ENCODE results near the gene PARPBP. TPM values are rescaled to one million over a fixed set of nuclear protein-coding genes. Genes with fewer than 3 reads are reported as not detected.
"Not testable (repeated sequence)": the region's sequence is repeated elsewhere in the genome, so short reads cannot be mapped to it uniquely, and the experiment has no call there.

Gene PARPBP
- polyA plus RNA-seq, 4 donors: 1.1 to 12.1 (median 6.0) TPM

DNA sequence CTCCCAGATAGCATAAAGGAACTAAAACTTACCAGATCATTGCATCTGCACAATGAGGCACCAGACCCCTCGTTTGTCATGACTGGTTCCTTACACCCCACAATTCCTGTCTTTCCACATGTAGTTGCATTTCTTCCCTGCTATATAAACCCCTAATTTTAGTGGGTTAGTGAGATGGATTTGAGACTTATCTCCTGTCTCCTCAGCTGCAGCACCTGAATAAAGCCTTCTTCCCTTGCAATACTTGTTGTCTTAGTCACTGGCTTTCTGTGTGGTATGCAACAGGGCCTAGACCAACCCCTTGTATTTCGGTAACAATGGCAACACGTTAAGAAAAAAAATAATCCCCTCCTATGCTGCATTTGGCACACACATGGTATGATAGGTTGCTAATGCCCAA lies 13.1 kb upstream of the PARPBP start:
- no peak overlapping the region for H3K27ac ChIP-seq (ENCODE audit: low read depth in 1 of 3, low read length in 2 of 3)
- FAIRE-seq (no peak), DNase-seq (no peak)
- peaks cover 9 to 22% (median 17%) of the 10 kb centered on the region in 3 donors for H3K36me3 ChIP-seq (ENCODE audit: control insufficient read depth in 3 of 3, insufficient read depth in 2 of 3, low read depth in 1 of 3, low read length in 3 of 3)
- H3K4me3 ChIP-seq (ENCODE audit: low read depth in 1 of 3, low read length in 3 of 3): no peak overlapping the region
- WGBS, 3 donors: 95 to 99% (median 95%) methylated on average over 3 of the region's 3 CpGs
- no peaks in the 10 kb centered on the region for H3K4me1 ChIP-seq (ENCODE audit: control insufficient read depth in 3 of 3, insufficient read depth in 2 of 3, low read depth in 1 of 3, low read length in 2 of 3)
- peaks cover 0 to 14% of the 10 kb centered on the region in 2 donors for H3K9me3 ChIP-seq (ENCODE audit: control insufficient read depth in 2 of 2, insufficient read depth in 1 of 2, low read depth in 1 of 2, low read length in 1 of 2)
- no peaks in the 10 kb centered on the region for H3K27me3 ChIP-seq (ENCODE audit: control insufficient read depth in 3 of 3, insufficient read depth in 3 of 3, low read length in 3 of 3)

DNA sequence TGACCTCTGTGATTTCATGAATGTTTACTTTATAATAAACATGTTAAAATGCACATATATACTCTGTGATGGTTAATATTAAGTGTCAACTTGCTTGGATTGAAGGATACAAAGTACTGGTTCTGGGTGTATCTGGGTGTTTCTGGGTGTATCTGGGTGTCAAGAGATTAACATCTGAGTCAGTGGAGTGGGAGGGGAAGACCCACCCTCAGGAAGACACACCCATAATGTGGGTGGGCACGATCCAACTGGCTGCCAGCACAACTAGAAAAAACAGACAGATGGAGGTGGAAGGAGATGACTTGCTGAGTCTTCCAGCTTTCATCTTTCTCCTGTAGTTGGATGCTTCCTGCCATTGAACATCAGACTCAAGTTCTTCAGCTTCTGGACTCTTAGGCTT lies 12.0 kb upstream of the PARPBP start:
- Histone ChIP-seq H3K9me3 (ENCODE audit: control insufficient read depth in 2 of 2, insufficient read depth in 1 of 2, low read depth in 1 of 2, low read length in 1 of 2) (peaks cover 0 to 14% of the 10 kb centered on the region in 2 donors), H3K27me3 (ENCODE audit: control insufficient read depth in 3 of 3, insufficient read depth in 3 of 3, low read length in 3 of 3) (no peaks in the 10 kb centered on the region), H3K27ac (ENCODE audit: low read depth in 1 of 3, low read length in 2 of 3) (no peak overlapping the region), H3K4me1 (ENCODE audit: control insufficient read depth in 3 of 3, insufficient read depth in 2 of 3, low read depth in 1 of 3, low read length in 2 of 3) (no peaks in the 10 kb centered on the region), H3K36me3 (ENCODE audit: control insufficient read depth in 3 of 3, insufficient read depth in 2 of 3, low read depth in 1 of 3, low read length in 3 of 3) (peaks cover 9 to 22% (median 17%) of the 10 kb centered on the region in 3 donors), H3K4me3 (ENCODE audit: low read depth in 1 of 3, low read length in 3 of 3) (no peak overlapping the region)
- DNase-seq (no peak), FAIRE-seq (no peak)
- 72 to 100% (median 100%) methylated on average over 1 of the region's 1 CpG for WGBS, 3 donors

DNA sequence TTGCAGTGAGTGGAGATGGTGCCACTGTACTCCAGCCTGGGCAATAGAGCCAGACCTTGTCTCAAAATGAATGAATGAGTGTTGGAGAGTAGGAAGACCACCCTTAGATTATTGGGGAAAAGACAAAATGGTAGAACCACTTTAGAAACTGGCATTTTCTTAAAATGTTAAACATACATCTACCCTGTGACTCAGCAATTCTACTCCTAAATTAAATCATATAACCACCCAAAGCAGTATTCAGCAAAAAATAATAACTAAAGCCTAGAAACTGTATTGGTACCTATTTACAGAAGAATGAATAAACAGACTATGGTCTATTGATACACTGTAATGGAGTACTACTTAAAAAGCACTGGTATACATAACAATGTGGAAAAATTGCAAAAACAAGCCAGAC lies 9.2 kb upstream of the PARPBP start:
- DNase-seq (no peak), FAIRE-seq (no peak)
- H3K27ac ChIP-seq (ENCODE audit: low read depth in 1 of 3, low read length in 2 of 3): no peak overlapping the region
- no peaks in the 10 kb centered on the region for H3K4me1 ChIP-seq (ENCODE audit: control insufficient read depth in 3 of 3, insufficient read depth in 2 of 3, low read depth in 1 of 3, low read length in 2 of 3)
- H3K27me3 ChIP-seq (ENCODE audit: control insufficient read depth in 3 of 3, insufficient read depth in 3 of 3, low read length in 3 of 3): no peaks in the 10 kb centered on the region
- H3K36me3 ChIP-seq (ENCODE audit: control insufficient read depth in 3 of 3, insufficient read depth in 2 of 3, low read depth in 1 of 3, low read length in 3 of 3): peaks cover 9 to 17% (median 14%) of the 10 kb centered on the region in 3 donors
- no peak overlapping the region for H3K4me3 ChIP-seq (ENCODE audit: low read depth in 1 of 3, low read length in 3 of 3)
- peaks cover 0 to 10% of the 10 kb centered on the region in 2 donors for H3K9me3 ChIP-seq (ENCODE audit: control insufficient read depth in 2 of 2, insufficient read depth in 1 of 2, low read depth in 1 of 2, low read length in 1 of 2)

DNA sequence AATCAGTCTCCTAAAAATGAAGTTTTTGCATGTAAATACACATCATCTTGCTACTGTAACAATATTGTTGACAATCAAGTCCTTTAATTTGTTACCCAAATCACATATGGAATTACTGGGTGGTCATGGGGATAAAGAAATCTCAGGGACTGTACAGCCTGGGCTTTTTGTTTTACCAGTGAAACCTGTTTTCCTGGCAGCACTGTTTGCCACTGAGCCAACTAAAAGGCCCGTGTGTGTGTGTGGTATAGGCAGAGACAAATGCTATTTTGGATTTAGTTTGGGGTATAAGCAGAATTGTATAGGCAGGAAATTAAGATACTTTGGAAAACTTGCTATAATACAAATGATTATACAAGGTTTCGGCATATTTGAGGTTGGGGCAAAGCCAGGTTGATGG lies 5.8 kb upstream of the PARPBP start:
- no peaks in the 10 kb centered on the region for H3K9me3 ChIP-seq (ENCODE audit: control insufficient read depth in 2 of 2, insufficient read depth in 1 of 2, low read depth in 1 of 2, low read length in 1 of 2)
- peaks cover 2 to 14% (median 9%) of the 10 kb centered on the region in 3 donors for H3K36me3 ChIP-seq (ENCODE audit: control insufficient read depth in 3 of 3, insufficient read depth in 2 of 3, low read depth in 1 of 3, low read length in 3 of 3)
- H3K4me1 ChIP-seq (ENCODE audit: control insufficient read depth in 3 of 3, insufficient read depth in 2 of 3, low read depth in 1 of 3, low read length in 2 of 3): peaks cover 0 to 4% (median 0%) of the 10 kb centered on the region in 3 donors
- H3K4me3 ChIP-seq (ENCODE audit: low read depth in 1 of 3, low read length in 3 of 3): no peak overlapping the region
- H3K27ac ChIP-seq (ENCODE audit: low read depth in 1 of 3, low read length in 2 of 3): no peak overlapping the region
- no peak for DNase-seq
- no peak for FAIRE-seq
- H3K27me3 ChIP-seq (ENCODE audit: control insufficient read depth in 3 of 3, insufficient read depth in 3 of 3, low read length in 3 of 3): no peaks in the 10 kb centered on the region
- 88% methylated on average over 2 of the region's 2 CpGs for WGBS, 3 donors

DNA sequence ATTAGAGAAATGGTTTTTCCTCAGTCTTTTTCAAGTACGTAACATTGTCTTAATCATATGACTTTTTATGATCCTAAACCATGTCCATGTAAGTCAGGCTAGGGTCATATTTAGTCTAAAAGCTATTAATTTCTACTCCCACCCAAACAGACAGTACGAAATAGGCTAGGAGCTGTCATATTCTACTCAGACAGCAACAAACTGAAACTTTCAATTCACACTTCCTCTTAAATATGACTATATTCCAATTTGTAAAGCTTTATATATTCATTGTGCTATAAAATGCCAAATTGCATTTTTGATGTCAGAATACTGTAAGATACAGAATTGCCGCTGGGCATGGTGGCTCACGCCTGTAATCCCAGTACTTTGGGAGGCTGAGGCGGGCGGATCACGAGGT lies 3.6 kb upstream of the PARPBP start:
- peaks cover 2 to 4% (median 3%) of the 10 kb centered on the region in 3 donors for H3K4me1 ChIP-seq (ENCODE audit: control insufficient read depth in 3 of 3, insufficient read depth in 2 of 3, low read depth in 1 of 3, low read length in 2 of 3)
- H3K4me3 ChIP-seq (ENCODE audit: low read depth in 1 of 3, low read length in 3 of 3): no peak overlapping the region
- no peak overlapping the region for H3K27ac ChIP-seq (ENCODE audit: low read depth in 1 of 3, low read length in 2 of 3)
- no peak for FAIRE-seq
- H3K9me3 ChIP-seq (ENCODE audit: control insufficient read depth in 2 of 2, insufficient read depth in 1 of 2, low read depth in 1 of 2, low read length in 1 of 2): no peaks in the 10 kb centered on the region
- WGBS, 3 donors: 91 to 94% (median 92%) methylated on average over 7 of the region's 7 CpGs
- peaks cover 0 to 7% (median 4%) of the 10 kb centered on the region in 3 donors for H3K36me3 ChIP-seq (ENCODE audit: control insufficient read depth in 3 of 3, insufficient read depth in 2 of 3, low read depth in 1 of 3, low read length in 3 of 3)
- no peaks in the 10 kb centered on the region for H3K27me3 ChIP-seq (ENCODE audit: control insufficient read depth in 3 of 3, insufficient read depth in 3 of 3, low read length in 3 of 3)
- DNase-seq: no peak

DNA sequence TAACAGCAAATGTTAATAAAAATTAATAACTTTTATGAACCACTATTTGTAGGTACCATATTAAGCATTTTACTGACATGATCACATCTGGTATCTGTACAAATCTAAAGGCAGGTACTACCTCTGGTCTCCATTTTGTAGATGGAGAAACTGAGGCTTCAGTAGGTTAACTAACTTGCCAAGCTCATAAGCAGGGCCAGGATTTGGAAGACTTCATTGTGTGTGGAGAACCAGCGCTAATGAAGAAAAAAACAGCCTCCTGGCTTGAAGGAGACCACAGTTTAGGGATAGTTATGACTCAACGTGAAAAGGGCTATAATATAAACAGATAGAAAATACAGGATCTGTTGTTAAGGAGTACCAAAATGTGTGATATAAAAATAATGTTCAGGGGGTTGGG lies 1.1 kb upstream of the PARPBP start:
- FAIRE-seq (no peak), DNase-seq (no peak)
- Histone ChIP-seq H3K36me3 (ENCODE audit: control insufficient read depth in 3 of 3, insufficient read depth in 2 of 3, low read depth in 1 of 3, low read length in 3 of 3) (peaks cover 0 to 7% (median 2%) of the 10 kb centered on the region in 3 donors), H3K9me3 (ENCODE audit: control insufficient read depth in 2 of 2, insufficient read depth in 1 of 2, low read depth in 1 of 2, low read length in 1 of 2) (no peaks in the 10 kb centered on the region), H3K4me3 (ENCODE audit: low read depth in 1 of 3, low read length in 3 of 3) (peak overlapping the region in 1 of 3 donors; percentile 95), H3K27me3 (ENCODE audit: control insufficient read depth in 3 of 3, insufficient read depth in 3 of 3, low read length in 3 of 3) (no peaks in the 10 kb centered on the region), H3K4me1 (ENCODE audit: control insufficient read depth in 3 of 3, insufficient read depth in 2 of 3, low read depth in 1 of 3, low read length in 2 of 3) (peaks cover 2 to 4% (median 3%) of the 10 kb centered on the region in 3 donors), H3K27ac (ENCODE audit: low read depth in 1 of 3, low read length in 2 of 3) (no peak overlapping the region)
- WGBS, 3 donors: 63 to 70% (median 68%) methylated on average over 2 of the region's 2 CpGs

DNA sequence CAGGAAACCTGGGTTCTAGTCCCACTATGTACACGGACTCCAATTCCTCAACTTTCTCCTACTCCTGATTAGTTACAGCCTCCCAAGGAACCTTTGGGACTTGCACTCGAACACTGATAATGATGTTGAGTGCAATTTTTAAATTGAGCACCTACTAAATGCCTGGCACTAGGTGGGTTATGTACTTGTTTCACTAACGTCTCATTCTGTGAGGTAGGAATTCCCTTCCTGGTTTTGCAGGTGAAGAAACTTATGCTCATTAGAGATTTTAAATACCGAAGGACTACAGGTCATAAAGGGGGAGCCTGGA lies 536 bp downstream of the PARPBP start:
- H3K9me3 ChIP-seq (ENCODE audit: control insufficient read depth in 2 of 2, insufficient read depth in 1 of 2, low read depth in 1 of 2, low read length in 1 of 2): no peaks in the 10 kb centered on the region
- peaks cover 2 to 4% (median 3%) of the 10 kb centered on the region in 3 donors for H3K4me1 ChIP-seq (ENCODE audit: control insufficient read depth in 3 of 3, insufficient read depth in 2 of 3, low read depth in 1 of 3, low read length in 2 of 3)
- DNase-seq (no peak), FAIRE-seq (no peak)
- peak overlapping the region in 2 of 3 donors; percentile 92 to 94 for H3K27ac ChIP-seq (ENCODE audit: low read depth in 1 of 3, low read length in 2 of 3)
- 0 to 1% (median 1%) methylated on average over 4 of the region's 4 CpGs for WGBS, 3 donors
- H3K4me3 ChIP-seq (ENCODE audit: low read depth in 1 of 3, low read length in 3 of 3): peak overlapping the region in 2 of 3 donors; percentile 58 to 95
- H3K27me3 ChIP-seq (ENCODE audit: control insufficient read depth in 3 of 3, insufficient read depth in 3 of 3, low read length in 3 of 3): no peaks in the 10 kb centered on the region
- peaks cover 0 to 7% (median 0%) of the 10 kb centered on the region in 3 donors for H3K36me3 ChIP-seq (ENCODE audit: control insufficient read depth in 3 of 3, insufficient read depth in 2 of 3, low read depth in 1 of 3, low read length in 3 of 3)

DNA sequence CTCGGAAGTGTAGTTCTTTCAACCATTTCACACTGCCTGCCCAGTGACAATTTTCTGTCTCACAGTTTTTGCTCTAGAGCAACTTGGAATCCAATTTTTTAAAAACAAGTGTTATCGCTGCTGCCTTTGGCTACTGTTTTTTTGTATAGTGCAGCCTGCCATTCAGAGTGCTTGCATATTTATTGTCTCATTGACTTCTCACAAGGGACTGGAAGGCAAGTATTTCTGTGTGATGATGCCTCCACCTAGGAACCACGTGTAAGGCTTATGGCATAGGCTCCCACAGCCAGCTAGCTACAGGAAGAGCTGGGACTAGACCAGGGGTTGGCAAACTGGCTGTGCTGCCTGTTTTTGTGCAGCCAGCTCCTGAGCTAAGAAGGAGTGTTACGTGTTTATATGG lies 903 bp downstream of the PARPBP start:
- WGBS, 3 donors: 18 to 28% (median 26%) methylated on average over 4 of the region's 4 CpGs
- H3K36me3 ChIP-seq (ENCODE audit: control insufficient read depth in 3 of 3, insufficient read depth in 2 of 3, low read depth in 1 of 3, low read length in 3 of 3): peaks cover 0 to 7% (median 0%) of the 10 kb centered on the region in 3 donors
- peak overlapping the region in 2 of 3 donors; percentile 58 to 95 for H3K4me3 ChIP-seq (ENCODE audit: low read depth in 1 of 3, low read length in 3 of 3)
- FAIRE-seq (no peak), DNase-seq (peak; percentile 19 to 44)
- no peaks in the 10 kb centered on the region for H3K27me3 ChIP-seq (ENCODE audit: control insufficient read depth in 3 of 3, insufficient read depth in 3 of 3, low read length in 3 of 3)
- H3K27ac ChIP-seq (ENCODE audit: low read depth in 1 of 3, low read length in 2 of 3): no peak overlapping the region
- no peaks in the 10 kb centered on the region for H3K9me3 ChIP-seq (ENCODE audit: control insufficient read depth in 2 of 2, insufficient read depth in 1 of 2, low read depth in 1 of 2, low read length in 1 of 2)
- peaks cover 2 to 4% (median 3%) of the 10 kb centered on the region in 3 donors for H3K4me1 ChIP-seq (ENCODE audit: control insufficient read depth in 3 of 3, insufficient read depth in 2 of 3, low read depth in 1 of 3, low read length in 2 of 3)

DNA sequence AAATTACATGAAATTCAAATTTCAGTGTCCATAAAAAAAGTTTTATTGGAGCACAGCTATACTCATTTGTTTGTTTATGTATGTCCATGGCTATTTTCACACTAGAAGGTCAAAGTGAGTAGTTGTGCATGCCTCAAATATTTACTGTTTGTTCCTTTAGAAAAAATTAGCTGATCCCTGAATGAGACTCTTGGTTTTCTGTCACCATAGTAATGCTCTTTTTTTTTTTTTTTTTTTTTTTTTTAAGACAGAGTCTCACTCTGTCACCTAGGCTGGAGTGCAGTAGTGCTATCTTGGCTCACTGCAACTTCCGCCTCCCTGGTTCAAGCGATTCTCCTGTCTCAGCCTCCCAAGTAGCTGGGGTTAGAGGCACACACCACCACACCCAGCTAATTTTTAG lies 1.3 kb downstream of the PARPBP start:
- DNase-seq: not testable (repeated sequence)

More for the DNA sequence above, 1.3 kb downstream of the PARPBP start:
- H3K36me3 ChIP-seq (ENCODE audit: control insufficient read depth in 3 of 3, insufficient read depth in 2 of 3, low read depth in 1 of 3, low read length in 3 of 3); H3K27ac ChIP-seq (ENCODE audit: low read depth in 1 of 3, low read length in 2 of 3); H3K4me1 ChIP-seq (ENCODE audit: control insufficient read depth in 3 of 3, insufficient read depth in 2 of 3, low read depth in 1 of 3, low read length in 2 of 3); H3K9me3 ChIP-seq (ENCODE audit: control insufficient read depth in 2 of 2, insufficient read depth in 1 of 2, low read depth in 1 of 2, low read length in 1 of 2); FAIRE-seq; H3K27me3 ChIP-seq (ENCODE audit: control insufficient read depth in 3 of 3, insufficient read depth in 3 of 3, low read length in 3 of 3); H3K4me3 ChIP-seq (ENCODE audit: low read depth in 1 of 3, low read length in 3 of 3): not testable (repeated sequence)
- 95 to 98% (median 97%) methylated on average over 2 of the region's 2 CpGs for WGBS, 3 donors

Data from small intestine (tissue), 7 donors.